COLO829 (cell line): Measurements from ENCODE around the gene SPATA45.

Experiments used
- DNase-seq: peaks from one replicate; pipeline ENCODE4 v3.0.0; 2012; ENCODE audit warnings: low spot score

SPATA45 gene

DNA sequence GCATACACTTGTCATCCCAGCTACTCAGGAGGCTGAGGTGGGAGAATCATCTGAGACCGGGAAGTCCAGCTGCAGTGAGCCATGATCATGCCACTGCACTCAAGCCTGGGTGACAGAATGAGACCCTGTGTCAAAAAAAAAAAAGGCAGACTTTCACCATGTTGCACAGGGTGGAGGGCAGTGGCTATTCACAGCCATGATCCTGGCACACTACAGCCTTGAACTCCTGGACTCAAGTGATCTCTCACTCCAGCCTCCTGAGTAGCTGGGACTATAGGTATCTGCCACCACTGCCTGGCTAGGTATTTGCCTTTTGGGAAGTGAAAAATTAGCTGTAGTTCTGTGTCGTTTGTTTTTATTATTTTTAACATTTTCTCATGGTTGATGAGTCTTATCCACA is 19.1 kb downstream of the SPATA45 start:
- no peak for DNase-seq

DNA sequence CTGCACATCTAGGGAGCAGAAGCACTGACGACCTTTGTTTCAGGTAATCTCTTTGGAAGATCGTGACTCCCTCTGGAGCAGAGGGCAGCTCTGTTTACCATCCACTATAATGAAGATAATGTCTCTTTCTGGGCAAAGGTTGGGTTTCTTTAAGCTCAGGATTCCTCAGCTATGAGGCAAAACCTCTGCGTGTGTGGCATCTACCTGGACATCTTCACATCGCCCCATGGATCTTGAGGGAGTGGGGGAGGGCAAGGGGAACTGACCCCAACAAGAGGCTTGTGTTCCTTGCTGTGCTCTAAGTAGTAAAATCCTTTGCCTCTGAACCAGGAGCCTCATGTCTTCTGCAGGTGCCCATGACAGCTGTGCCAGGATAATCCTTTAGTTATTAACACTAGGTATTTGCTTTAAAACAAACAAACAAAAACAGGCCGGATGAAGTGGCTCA is 19.6 kb downstream of the SPATA45 start:
- DNase-seq, result no peak

DNA sequence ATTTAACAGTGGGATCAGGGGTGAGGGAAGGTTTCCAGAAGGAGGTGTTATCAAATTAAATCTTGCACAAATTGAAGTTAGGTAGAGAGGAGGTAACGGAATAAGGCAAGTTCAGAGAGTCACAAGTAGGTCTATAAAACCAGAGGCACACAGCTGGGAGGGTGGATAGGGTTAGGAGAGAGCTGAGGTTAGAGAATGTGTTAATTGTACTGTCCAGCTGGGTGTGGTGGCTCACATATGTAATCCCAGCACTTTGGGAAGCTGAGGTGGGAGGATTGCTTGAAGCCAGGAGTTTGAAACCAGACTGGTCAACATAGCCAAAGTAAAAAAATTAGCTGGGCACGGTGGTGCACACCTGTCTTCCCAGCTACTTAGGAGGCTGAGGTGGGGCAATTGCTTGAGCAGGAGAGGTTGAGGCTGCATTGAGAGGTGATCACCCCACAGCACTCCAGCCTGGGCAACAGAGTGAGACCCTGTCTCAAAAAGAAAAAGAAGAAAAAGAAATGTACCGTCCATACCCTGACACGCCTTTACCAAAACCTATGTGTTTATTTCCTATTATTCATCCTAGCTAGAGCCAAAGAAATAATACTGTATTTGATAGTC is 20.2 kb downstream of the SPATA45 start:
- DNase-seq, result no peak

DNA sequence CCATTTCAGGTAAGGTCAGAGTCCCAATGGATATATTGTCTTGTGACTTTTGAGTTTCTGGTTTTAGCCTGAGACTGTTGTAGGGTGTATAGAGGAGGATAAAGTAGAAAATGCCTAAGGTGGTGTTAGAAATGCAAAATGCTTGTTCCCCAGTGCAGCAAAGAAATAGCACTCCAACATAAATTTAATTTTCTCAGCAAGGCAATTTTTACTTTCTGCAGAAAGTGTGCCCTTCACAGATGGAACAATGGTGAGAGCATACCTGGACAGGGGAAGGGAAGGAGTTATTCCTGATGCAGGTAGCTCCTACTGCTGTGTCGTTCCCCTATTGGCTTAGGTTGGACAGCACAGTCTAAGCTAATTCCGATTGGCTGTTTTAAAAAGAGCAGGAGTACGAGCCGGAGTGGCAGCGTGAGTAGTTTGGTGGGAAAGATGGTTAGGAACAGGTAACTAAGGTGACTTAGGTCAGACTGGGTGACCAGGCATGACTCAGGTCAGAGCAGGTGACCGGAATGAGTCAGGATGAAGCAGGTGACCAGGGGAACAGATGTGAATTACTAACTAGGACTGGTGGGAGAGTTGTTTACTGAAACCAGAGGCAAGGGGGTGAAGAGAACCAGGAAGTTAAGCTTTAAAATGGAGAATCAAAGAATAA is 21.5 kb downstream of the SPATA45 start:
- no peak for DNase-seq

DNA sequence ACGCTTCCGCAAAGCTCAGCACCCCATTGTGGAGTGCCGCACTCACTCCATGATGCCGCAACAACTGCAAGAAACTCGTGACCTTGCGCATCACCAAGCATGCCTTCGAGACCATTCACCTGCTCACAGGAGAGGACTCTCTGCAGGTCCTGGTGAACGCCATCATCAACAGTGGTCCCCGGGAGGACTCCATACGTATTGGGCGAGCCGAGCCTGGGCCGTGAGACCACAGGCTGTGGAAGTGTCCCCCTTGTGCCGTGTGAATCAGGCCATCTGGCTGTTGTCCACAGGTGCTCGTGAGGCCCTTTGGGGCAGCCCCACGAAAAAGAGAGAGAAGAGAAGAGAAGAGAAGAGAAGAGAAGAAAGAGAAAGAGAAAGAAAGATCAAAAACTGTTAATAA is 23.2 kb downstream of the SPATA45 start:
- DNase-seq, result no peak

DNA sequence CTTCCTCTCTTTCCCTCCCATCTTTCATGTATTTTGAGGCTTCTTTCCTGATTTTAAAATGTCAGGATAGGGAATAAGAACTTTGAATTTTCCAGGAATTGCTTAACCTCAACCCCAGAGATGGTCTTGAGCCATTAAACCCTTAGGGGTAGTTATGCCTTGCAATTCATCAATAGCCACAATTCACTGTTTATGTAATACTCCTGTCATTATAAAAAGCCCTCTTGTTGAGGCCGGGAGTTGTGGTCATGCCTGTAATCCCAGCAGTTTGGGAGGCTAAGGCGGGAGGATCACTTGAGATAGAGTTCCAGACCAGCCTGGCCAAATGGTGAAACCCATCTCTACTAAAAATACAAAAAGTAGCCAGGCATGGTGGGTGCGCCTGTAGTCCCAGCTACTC is 24.5 kb downstream of the SPATA45 start:
- no peak for DNase-seq

DNA sequence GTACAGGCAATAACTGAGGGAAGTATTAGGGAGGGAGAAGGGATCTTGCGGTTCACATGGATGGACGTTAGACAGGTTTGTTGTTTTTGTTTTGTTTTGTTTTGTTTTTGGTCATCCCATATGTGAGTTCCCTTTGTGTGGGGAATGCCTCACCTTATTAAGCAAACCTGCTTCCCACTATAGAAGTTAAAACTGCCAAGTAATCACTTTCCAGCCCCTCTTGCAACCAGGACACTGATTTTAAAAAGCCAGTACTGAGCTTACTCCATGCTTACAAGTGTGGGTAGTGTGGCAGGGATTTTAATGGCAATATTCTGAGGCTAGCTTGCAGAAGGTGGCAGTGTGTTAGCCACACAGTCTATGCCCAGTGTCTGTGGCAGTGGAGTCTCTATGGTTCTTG is 26.5 kb downstream of the SPATA45 start:
- no peak for DNase-seq

DNA sequence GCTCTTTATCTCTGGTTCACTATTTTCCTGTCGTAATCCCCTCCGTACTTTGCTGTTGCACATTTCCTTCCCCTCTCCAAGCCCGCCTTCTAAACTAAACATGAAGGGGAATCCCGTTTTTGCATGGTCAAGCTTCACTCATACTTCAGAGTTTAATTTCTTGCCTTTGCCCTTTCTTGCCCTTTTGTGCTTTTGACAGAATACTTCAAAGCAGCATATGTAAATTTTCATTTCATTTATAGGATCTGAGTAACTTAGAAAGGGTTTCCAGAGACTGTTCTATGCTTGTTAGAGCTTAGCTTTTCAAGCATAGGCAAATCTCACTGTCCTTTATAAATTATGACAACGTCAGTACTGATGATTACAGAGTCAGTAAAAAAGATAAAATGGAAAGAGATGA is 27.7 kb downstream of the SPATA45 start:
- no peak for DNase-seq

DNA sequence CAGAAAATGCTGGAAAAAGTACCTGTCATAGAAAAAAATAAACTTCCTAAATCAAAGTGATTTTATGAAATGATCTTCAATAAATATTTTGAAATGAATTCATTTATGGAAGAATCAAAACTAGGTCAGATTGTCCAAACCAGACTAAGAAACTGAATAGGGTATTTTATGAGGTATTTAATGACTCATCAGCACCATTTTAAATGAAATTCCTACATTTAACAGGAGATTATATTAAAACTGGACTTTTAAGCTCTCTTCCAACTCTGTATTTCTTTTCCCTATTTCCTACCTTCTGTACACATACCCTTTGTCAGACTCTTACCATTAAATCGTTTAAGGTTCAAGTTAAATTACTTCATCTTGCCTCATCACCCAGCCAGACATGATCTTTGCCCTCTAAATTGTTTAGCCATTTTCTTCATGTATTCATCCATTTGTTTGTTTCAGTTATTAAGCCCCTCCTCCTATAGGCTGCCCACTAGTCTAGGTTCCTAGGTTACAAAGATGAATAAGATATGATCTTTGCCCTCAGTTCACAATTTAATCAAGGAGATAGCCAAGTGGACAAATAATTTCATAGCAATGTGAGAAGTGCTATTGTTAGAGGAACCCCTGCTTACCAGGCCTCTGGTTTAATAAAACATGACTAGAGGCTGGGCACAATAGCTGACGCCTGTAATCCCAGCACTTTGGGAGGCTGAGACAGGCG is 30.7 kb downstream of the SPATA45 start:
- no peak for DNase-seq

DNA sequence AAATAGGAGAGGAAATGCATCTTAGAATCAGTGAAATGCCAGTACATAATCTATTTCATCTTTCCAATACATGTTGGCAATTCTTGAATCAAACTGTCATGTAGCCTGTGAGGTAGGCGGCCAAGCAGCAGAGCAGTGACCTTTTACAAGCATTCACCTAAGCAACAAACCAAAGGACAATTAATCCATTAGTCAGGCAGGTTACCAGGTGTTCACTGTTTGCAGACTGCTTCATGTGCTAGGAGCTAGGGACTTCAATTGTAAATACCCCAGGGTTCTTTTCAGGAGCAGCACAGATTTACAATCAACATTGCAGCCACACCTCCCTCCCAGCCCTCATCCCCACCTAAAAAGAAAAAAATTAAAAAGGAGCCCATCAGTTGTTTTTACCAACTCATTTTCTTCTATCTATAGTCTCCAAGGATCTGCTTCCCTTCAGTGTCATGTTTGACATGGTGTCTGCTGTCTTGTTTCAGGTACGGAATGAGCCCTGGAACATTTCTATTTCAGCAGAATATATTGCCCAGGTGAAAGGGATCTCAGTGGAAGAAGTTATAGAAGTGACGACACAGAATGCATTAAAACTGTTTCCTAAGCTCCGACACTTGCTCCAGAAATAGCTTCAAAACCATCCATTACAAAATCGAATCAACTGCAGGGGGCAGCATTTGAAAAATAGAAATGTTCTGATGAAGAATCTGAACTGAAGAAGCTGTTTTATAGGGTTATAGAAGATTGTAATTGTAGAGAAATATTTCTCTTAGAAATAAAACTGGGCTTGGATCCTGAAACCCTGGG is 32.7 kb downstream of the SPATA45 start:
- DNase-seq, result no peak

DNA sequence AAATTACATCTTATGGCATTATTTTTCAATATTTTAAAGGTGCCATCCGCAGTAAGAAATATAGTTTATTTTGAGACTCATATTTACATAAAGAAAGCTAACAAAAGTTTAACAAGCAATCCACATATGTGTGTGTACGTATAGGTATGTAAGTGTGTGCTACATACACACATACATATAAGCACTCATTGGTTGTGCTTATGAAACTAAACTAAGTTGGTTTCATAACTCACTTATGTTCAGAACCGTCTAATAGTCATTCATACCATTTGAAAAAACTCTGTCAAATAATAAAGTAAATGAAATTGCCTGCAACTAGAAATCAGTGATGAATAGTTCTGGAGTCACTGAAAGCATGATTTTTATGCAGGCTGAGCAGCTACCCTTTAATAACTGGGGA is 41.7 kb downstream of the SPATA45 start:
- DNase-seq, result no peak

DNA sequence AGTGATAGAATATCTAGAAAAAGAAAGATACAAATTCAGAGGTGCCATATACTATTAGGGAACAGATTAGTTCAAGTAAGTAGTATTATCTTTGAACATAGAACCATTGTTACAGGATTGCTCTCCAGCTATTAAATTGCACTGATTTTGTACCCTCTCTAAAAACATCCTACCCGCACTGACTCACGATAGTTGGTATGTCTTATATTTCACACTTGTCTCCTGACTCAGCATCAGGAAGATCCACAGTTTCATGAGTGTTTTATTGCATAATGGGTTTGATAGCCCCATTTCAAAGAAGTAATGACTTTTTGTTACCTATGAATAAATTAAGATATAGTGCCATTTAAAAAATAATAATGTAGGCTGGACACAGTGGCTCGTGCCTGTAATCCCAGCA is 49.8 kb downstream of the SPATA45 start:
- DNase-seq, result no peak

DNA sequence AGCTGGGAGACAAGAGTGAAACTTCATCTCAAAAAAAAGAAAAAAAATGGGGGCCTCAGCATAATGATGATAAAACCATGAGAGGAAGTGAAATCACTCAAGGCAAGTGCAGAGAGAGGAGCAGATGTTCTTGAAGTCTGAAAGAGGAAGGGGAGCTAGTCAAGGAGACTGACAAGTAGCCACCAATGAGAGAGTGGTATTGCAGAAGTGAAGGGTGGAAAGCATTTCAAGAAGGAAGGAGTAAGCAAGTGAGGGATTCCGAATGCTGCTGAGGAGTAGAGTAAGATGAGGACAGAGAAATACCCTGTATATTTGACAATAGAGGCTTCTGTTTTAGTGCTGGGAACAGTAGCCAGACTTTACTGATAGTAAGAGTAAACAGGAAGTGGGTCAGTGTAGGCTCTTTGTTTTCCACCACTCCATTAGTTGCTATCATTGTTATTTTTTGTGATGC is 52.9 kb downstream of the SPATA45 start:
- DNase-seq, result peak; percentile 74

DNA sequence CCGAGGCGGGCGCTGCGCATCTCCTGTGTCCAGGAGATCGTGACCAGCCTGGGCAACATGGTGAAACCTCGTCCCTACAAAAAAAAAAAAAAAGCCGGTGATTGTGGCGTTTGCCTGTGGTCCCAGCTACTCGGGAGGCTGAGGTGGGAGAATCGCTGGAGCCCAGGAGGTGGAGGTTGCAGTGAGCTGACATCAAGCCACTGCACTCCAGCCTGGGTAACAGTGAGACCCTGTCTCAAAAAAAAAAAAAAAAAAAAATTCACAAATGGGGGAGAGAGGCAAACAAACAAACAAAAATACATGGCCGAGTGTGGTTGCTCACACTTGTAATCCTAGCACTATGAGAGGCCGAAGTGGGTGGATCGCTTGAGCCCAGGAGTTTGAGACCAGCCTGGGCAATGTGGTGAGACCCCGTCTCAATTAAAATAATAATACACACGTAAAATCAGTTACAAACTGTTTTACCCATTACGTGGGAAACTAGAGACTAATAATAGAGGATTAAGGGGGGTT is 55.0 kb downstream of the SPATA45 start:
- DNase-seq, result no peak

DNA sequence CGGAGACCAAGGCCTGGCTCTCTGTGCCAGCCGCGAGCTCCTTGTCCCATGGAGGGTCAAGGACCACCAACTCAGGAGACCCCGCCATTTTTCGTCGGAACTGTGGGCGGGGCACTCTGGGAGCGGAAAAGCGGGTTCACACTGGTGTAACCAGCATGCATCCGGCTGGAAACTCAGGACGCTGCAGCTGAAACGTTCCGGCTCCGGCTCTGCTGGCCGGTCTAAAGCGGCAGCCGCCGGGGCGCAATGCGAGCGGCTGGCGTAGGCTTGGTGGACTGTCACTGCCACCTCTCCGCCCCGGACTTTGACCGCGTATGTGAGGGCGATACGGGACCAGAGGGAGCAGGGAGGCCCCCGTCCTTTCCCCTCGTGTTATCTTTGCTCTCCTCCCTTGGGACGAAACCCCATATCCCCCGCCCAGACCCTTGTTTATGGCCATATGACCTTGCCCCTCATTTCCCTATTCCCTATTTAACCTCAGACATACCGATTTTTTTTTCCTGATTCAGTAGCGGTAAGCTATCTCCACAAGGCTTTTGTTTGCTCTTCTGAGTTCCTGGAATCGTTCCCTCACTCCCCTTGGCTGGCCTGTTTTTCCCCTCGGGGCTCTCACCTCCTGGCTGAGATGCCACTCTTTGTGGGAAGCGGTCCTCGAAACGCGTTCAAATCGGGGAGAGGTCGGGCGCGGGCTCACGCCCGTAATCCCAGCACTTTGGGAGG is 55.6 kb downstream of the SPATA45 start, which contains the start of the genes NSL1 and TATDN3:
TSS of gene NSL1 (minus strand) at position 102 of the 720 bp plus-strand sequence. CDS start at position 88, 14 bp downstream.
TSS of gene TATDN3 (plus strand) at position 219 of the 720 bp plus-strand sequence. CDS start at position 247, 28 bp downstream.
- DNase-seq, result peak; percentile 73

DNA sequence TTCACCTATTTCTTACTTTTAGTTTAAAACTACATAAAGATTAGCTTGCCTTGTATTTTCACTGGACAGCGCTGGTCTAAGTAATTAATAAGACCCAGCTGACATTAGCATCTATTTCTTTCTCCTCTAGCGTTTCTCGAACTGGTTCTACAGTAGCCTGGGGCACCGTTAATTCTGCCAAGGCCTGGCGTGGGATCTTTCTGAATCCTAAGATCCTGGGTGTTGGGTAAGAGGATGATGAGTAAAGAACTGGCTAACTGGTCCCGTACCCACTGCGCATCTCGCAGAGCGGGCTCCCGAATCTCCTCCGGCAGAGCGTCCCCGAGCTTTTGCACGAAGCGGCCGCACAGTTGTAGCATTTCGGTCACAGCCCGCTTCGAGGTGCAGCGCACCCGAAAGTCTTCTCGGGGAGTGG is 56.2 kb downstream of the SPATA45 start:
- DNase-seq, result peak; percentile 66

DNA sequence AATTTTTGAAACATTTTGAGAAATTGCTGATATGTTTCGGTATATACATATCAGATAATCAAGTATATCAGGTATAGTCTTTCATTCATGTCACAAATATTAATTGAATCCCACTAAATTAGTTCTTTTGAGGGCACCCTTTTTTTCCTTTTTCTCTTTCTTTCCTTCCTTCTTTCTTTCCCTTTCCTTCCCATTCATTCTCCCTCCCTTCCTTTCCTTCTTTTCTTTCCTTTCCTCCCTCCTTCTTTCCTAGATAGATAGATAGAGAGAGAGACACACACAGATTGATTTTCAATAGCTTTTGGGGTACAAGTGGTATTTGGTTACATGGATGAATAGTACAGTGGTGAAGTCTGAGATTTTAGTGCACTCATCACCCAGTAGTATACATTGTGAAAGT is 61.6 kb downstream of the SPATA45 start:
- no peak for DNase-seq

DNA sequence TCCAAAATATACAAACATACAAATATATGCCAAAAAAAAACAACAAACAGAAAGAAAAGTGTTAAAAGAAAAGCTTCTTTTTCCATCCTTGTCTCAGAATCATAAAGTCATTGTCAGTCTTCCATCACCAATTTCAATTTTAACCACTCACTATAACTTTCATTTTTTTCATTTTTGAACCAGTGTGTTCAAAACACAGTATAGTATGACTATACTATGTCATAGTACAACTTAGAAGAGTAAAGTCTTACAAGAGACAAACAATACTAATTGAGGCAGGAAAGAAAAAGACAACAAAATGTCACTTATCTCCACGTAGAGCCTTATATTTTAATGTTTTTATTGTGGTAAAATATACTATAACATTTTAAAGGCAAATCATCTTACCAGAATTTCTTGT is 63.5 kb downstream of the SPATA45 start:
- no peak for DNase-seq

DNA sequence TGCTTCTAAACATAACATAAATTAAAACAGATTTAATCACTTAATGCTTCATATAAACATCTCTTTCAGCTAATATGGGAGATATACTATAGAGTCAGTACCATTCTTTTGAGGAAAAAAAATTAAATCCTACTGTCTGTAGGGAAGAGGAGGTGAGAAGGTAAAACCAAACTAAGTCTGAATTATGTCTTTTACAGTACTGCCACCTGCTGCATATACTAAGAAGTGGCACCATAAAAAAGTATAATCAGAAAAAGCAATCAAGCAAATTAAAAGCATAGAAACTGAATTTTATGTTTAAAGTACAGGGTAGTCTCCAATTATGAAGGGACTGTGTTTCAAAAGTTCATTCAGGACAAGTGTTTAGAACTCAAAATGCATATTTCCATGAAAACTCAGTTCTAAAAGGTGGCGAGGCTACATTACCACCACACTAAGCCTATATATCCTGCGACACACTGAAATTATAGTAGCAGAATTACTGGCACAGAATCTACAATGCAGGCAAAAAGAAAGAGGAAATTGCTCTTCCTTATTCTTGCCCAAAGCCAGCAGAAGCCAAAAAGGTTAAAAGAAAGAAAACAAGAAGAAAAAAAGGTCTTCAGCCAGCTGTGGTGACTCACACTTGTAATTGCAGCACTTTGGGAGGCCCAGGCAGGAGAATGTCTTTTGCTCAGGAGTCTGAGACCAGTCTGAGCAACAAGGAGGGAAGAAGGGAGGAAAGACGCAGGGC is 64.9 kb downstream of the SPATA45 start:
- peak; percentile 14 for DNase-seq

DNA sequence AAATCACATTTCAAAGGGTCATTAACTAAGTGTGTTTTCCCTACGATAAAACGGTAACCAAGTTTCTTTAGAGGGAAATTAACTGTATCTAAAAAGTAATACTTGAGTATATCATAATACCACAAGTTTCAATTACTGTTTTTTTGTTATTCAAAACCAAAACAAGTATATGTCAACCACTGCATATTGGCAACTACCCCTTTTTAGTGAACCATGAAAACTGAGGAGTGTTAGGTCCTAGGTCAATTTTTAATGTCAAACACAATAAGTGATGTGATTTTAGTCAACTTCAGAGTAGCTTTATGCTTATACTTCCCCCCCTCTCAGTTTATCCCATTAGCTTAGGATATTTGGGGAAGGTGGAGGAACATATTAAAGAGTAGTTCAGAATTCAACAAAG is 66.2 kb downstream of the SPATA45 start:
- no peak for DNase-seq

DNA sequence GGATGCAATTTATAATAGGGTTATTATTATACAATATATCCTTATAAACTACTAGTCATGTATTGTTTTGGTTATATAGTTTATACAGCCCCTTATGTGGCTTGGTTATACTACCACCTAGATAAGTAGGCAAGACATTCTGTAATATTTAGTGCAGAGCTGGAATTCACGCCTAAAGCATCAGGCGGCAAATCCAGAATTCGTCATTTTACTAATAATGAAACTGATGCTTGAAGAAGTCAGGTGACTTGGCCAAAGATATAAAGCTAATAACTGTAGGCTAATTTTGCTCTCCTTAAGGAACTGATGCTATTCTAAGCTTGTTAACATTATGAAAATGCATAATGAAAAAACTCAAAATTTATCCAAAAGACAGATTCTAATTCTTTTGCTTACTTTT is 66.7 kb downstream of the SPATA45 start:
- DNase-seq, result no peak
